OCI-LY3 (cell line): Measurements from ENCODE around the gene PKD2L2.

Experiments used
- H2AFZ ChIP-seq: fragments of 200-600, 300-600 bp; shearing (Covaris generic); 2 replicates; pipeline ENCODE4 v1.6.0; 2014; ENCODE audit warnings: antibody characterized with exemption, low read depth, low read length
- H3K27ac ChIP-seq: fragments of 200-600, 300-600 bp; sonication (generic); 2 replicates; pipeline ENCODE4 v1.5.1; 2014; ENCODE audit warnings: mild to moderate bottlenecking, low read length, moderate library complexity, mixed read lengths
- H3K27me3 ChIP-seq: fragments of 200-600, 300-600 bp; sonication (generic); 2 replicates; pipeline ENCODE4 v1.6.1; 2014; ENCODE audit warnings: low read depth, low read length, mixed read lengths
- H3K36me3 ChIP-seq: fragments of 200-600, 300-600 bp; sonication (generic); replicated peaks from 2 replicates; pipeline ENCODE3; 2014; ENCODE audit warnings: low read depth, low read length, mixed read lengths
- H3K4me1 ChIP-seq: fragments of 300-600, 200-600 bp; sonication (generic); 2 replicates; pipeline ENCODE4 v1.6.1; 2014; ENCODE audit warnings: low read length, mixed read lengths
- H3K4me2 ChIP-seq: fragments of 200-600, 300-600 bp; sonication (generic); 2 replicates; pipeline ENCODE4 v1.6.1; 2014; ENCODE audit warnings: low read length, mixed read lengths
- H3K4me3 ChIP-seq: fragments of 300-600, 200-600 bp; sonication (generic); 2 replicates; pipeline ENCODE4 v1.5.1; 2014; ENCODE audit warnings: antibody characterized with exemption, mild to moderate bottlenecking, low read length, moderate library complexity
- H3K79me2 ChIP-seq: fragments of 300-600, 200-600 bp; shearing (Covaris generic); 2 replicates; pipeline ENCODE4 v1.6.1; 2014; ENCODE audit warnings: mild to moderate bottlenecking, low read length, mixed read lengths
- H3K9ac ChIP-seq: fragments of 300-600, 200-600 bp; shearing (Covaris generic); 2 replicates; pipeline ENCODE4 v1.6.0; 2014; ENCODE audit warnings: mild to moderate bottlenecking, low read length, moderate library complexity
- H3K9me3 ChIP-seq: fragments of 200-600, 300-600 bp; shearing (Covaris generic); 2 replicates; pipeline ENCODE4 v1.6.1; 2014; ENCODE audit warnings: low read length, mixed read lengths; ENCODE audit not compliant: insufficient read depth
- H4K20me1 ChIP-seq: fragments of 200-600, 300-600 bp; sonication (generic); 2 replicates; pipeline ENCODE4 v1.6.1; 2016; ENCODE audit warnings: low read length, mixed read lengths; ENCODE audit not compliant: insufficient read depth
- CTCF ChIP-seq: fragments of 200-600, 300-600 bp; sonication (generic); IDR thresholded peaks from 2 replicates; pipeline ENCODE4 v1.5.1; 2014; ENCODE audit warnings: antibody characterized with exemption, low read length, low read depth
- EZH2phosphoT487 ChIP-seq: fragments of 200-600 bp; shearing (Covaris generic); IDR thresholded peaks from 2 replicates; pipeline ENCODE4 v1.6.1; 2018; ENCODE audit warnings: antibody characterized with exemption, mixed run types, low read depth

The PKD2L2 gene

DNA sequence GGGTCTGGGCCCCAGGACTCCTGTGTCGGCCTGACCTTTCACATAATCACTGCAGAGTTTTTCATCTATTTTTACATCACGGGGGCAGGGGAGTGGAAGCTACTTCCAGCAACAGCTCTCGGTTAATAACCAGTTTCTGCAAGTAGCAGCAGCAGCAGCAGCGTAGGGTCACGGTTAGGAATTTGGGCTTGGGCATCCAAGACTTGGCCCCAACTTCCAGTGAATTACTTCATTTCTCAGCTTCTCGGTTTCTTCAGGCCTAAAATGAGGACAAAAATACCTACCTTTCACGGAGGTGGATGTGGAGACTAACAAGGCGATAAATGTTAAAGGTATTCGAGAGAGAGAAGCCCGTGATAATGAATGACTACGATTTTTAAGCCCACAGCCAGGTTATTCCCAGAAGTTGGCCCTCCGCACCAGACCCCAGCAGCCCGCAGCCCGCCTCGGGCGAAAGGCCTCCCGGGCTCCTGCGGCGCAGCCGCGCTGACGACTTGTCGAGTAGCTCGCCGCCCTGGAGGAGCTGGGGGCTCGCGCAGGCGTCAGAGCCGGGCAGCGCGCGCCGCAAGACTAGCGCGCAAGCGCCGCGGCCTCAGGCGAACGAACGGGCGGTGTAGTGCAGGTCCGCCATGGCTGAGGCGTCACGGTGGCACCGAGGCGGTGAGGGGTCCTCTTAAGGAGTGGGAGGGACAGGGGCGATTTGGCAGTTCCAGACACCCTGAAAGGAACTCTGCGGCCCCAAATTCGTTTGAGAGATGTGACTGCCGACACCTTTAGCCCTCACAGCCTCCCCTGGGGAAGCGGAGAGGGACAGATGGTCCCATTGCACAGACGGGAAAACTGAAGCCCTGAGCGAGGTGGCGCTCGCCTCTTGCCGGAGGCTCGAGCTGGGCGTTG is at the start of gene PKD2L2:
PKD2L2 (plus strand) TSS at position 595 of the 897 bp plus-strand sequence; CDS start at position 630, 35 bp downstream.
- peaks cover 12% of the 10 kb centered on the region for H3K4me1 ChIP-seq
- H3K79me2 ChIP-seq = peaks cover 4% of the 10 kb centered on the region; the same call in 1 of the 2 replicates
- TF ChIP-seq EZH2phosphoT487 (no peak), CTCF (peak; percentile 26)
- H3K4me3 ChIP-seq = peak within 1 kb of the TSS; percentile 99
- H3K27ac ChIP-seq = peak within 1 kb of the TSS; percentile 66
- peak within 1 kb of the TSS; percentile 99 for H3K9ac ChIP-seq
- H3K27me3 ChIP-seq = no peaks in the 10 kb centered on the region
- no peaks in the 10 kb centered on the region for H4K20me1 ChIP-seq
- H3K4me2 ChIP-seq = peak within 1 kb of the TSS; percentile 97
- H3K9me3 ChIP-seq = no peaks in the 10 kb centered on the region
- H3K36me3 ChIP-seq = no peaks in the 10 kb centered on the region
- H2AFZ ChIP-seq = peak within 1 kb of the TSS; percentile 99

GRCh38 chr5:137842296-137842695 is 47.0 kb upstream of the PKD2L2 start:
- H3K36me3 ChIP-seq = no peaks in the 10 kb centered on the region
- no peaks in the 10 kb centered on the region for H3K27me3 ChIP-seq
- H2AFZ ChIP-seq = no peak overlapping the region
- H3K27ac ChIP-seq = no peak overlapping the region
- H3K4me1 ChIP-seq = no peaks in the 10 kb centered on the region
- no peak overlapping the region for H3K9ac ChIP-seq
- no peaks in the 10 kb centered on the region for H3K9me3 ChIP-seq
- H3K4me2 ChIP-seq = no peak overlapping the region
- H4K20me1 ChIP-seq = no peaks in the 10 kb centered on the region
- no peaks in the 10 kb centered on the region for H3K79me2 ChIP-seq
- H3K4me3 ChIP-seq = no peak overlapping the region
- TF ChIP-seq EZH2phosphoT487 (no peak), CTCF (no peak)

DNA sequence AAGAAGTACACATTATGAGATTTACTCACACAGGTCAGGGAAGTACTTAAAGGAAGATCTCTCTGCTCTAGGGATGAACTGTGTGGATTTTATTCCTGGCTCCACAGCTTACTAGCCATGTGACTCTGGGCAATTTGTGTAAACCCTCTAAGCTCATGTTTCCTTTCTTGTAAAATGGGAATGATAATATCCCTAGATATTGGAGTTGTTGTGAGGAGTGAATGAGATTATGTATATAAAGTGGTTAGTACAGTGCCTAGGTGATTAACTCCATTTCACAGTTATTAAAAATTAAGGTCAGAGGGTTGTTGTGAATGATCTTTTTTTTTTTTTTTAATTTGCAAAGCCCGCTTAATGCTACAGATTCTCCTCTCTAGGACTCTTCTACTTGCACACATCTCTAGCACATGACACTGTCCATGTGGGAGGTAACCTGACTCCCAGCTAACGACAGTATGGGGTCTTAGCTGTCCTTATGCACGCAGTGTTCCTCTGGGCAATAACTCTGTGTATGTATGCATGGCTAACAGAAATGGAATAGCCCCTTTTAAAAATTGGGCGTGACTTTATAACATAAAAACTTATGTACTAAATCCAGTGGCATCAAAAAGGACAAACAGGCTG is 45.5 kb upstream of the PKD2L2 start:
- H2AFZ ChIP-seq = no peak overlapping the region
- no peaks in the 10 kb centered on the region for H3K4me1 ChIP-seq
- H3K36me3 ChIP-seq = no peaks in the 10 kb centered on the region
- no peaks in the 10 kb centered on the region for H3K9me3 ChIP-seq
- H3K79me2 ChIP-seq = no peaks in the 10 kb centered on the region
- no peak overlapping the region for H3K27ac ChIP-seq
- no peak overlapping the region for H3K4me2 ChIP-seq
- no peak overlapping the region for H3K4me3 ChIP-seq
- no peak overlapping the region for H3K9ac ChIP-seq
- TF ChIP-seq EZH2phosphoT487 = no peak
- no peak for TF ChIP-seq CTCF
- H3K27me3 ChIP-seq = no peaks in the 10 kb centered on the region
- H4K20me1 ChIP-seq = no peaks in the 10 kb centered on the region

- H3K27ac ChIP-seq = no peak overlapping the region
- no peaks in the 10 kb centered on the region for H3K36me3 ChIP-seq
- no peak overlapping the region for H3K4me3 ChIP-seq
- no peak overlapping the region for H2AFZ ChIP-seq
- H3K4me2 ChIP-seq = no peak overlapping the region
- no peaks in the 10 kb centered on the region for H3K27me3 ChIP-seq
- H3K9ac ChIP-seq = no peak overlapping the region
- no peaks in the 10 kb centered on the region for H4K20me1 ChIP-seq
- H3K79me2 ChIP-seq = no peaks in the 10 kb centered on the region
- no peak for TF ChIP-seq CTCF
- H3K4me1 ChIP-seq = no peaks in the 10 kb centered on the region
- no peaks in the 10 kb centered on the region for H3K9me3 ChIP-seq
Observed at GRCh38 chr5:137845472-137845871, 43.8 kb upstream of the PKD2L2 start.
